PC-3 (cell line): ENCODE measurements around the gene ZNF146. TPM values are rescaled to one million over a fixed set of nuclear protein-coding genes. Genes with fewer than 3 reads are reported as not detected.

Experiments
- ATAC-seq: fragments of 200-7000 bp; cut with Tn5 transposase; 2 replicates; pipeline ENCODE4 v1.9.1; 2020; ENCODE audit warnings: mild to moderate bottlenecking, moderate library complexity
- BruUV-seq: library from RNA; stranded (reverse); fragments of 400-500 nt; replicated peaks from 2 replicates; lab custom pipeline; 2021; lab: Mats Ljungman, UMichigan
- CTCF ChIA-PET: fragments of 300-600 bp; sonication (Branson Sonifier 250); formaldehyde crosslinking; loops from one replicate; lab custom pipeline; 2022; ENCODE audit warnings: antibody characterized with exemption; lab: Charles Lee
- POLR2A ChIA-PET: fragments of 300-600 bp; sonication (Branson Sonifier 250); formaldehyde crosslinking; loops from one replicate; lab custom pipeline; 2022; ENCODE audit warnings: antibody characterized with exemption; ENCODE audit not compliant: unreplicated experiment; lab: Charles Lee
- DNase-seq: peaks from one replicate; pipeline ENCODE4 v3.0.0-alpha.2; 2015
- H2AFZ ChIP-seq: fragments of 300-600 bp; sonication (generic); 2 replicates; pipeline ENCODE4 v1.6.0; 2016; ENCODE audit warnings: antibody characterized with exemption, low read length
- H3F3A ChIP-seq: fragments of 300-600 bp; sonication (generic); one replicate; pipeline ENCODE4 v1.6.0; 2017; ENCODE audit warnings: antibody characterized with exemption, low read length, control low read depth, mild to moderate bottlenecking; ENCODE audit not compliant: unreplicated experiment
- H3K27ac ChIP-seq: fragments of 300-600 bp; sonication (generic); 2 replicates; pipeline ENCODE4 v1.5.1; 2016; ENCODE audit warnings: mild to moderate bottlenecking, low read length
- H3K27me3 ChIP-seq: fragments of 300-600 bp; sonication (generic); 2 replicates; pipeline ENCODE4 v1.6.1; 2016; ENCODE audit warnings: low read length, mixed read lengths
- H3K36me3 ChIP-seq: fragments of 300-600 bp; sonication (generic); 2 replicates; pipeline ENCODE4 v1.6.1; 2016; ENCODE audit warnings: low read depth, mixed run types, low read length, mixed read lengths
- H3K4me1 ChIP-seq: fragments of 300-600 bp; sonication (generic); 2 replicates; pipeline ENCODE4 v1.5.1; 2016; ENCODE audit warnings: low read length; ENCODE audit not compliant: insufficient read depth
- H3K4me2 ChIP-seq: fragments of 300-600 bp; sonication (generic); 2 replicates; pipeline ENCODE4 v1.6.0; 2016; ENCODE audit warnings: low read length
- H3K4me3 ChIP-seq: fragments of 300-600 bp; sonication (generic); 2 replicates; pipeline ENCODE4 v1.5.1; 2016; ENCODE audit warnings: mild to moderate bottlenecking, low read length, mixed read lengths
- H3K79me2 ChIP-seq: fragments of 300-600 bp; sonication (generic); 2 replicates; pipeline ENCODE4 v1.6.1; 2017; ENCODE audit warnings: low read length, mixed read lengths
- H3K9ac ChIP-seq: fragments of 300-600 bp; sonication (generic); 2 replicates; pipeline ENCODE4 v1.6.0; 2016; ENCODE audit warnings: mild to moderate bottlenecking, low read length
- H3K9me2 ChIP-seq: fragments of 300-600 bp; sonication (generic); replicated peaks from 2 replicates; pipeline ENCODE4 v1.6.1; 2016; ENCODE audit warnings: mixed run types, low read length, mixed read lengths
- H3K9me3 ChIP-seq: fragments of 300-600 bp; sonication (generic); 2 replicates; pipeline ENCODE4 v1.6.1; 2016; ENCODE audit warnings: low read length, mixed read lengths
- H4K20me1 ChIP-seq: fragments of 300-600 bp; sonication (generic); 2 replicates; pipeline ENCODE4 v1.6.1; 2016; ENCODE audit warnings: low read length, mixed read lengths
- EZH2 ChIP-seq: fragments of 300-600 bp; sonication (generic); IDR thresholded peaks from one replicate; pipeline ENCODE4 v1.6.1; 2017; ENCODE audit warnings: antibody characterized with exemption, mild to moderate bottlenecking, low read length; ENCODE audit not compliant: unreplicated experiment
- EZH2phosphoT487 ChIP-seq: fragments of 300-600 bp; sonication (generic); IDR thresholded peaks from 2 replicates; pipeline ENCODE4 v1.6.1; 2018; ENCODE audit warnings: mild to moderate bottlenecking, antibody characterized with exemption, low read length, borderline replicate concordance
- intact Hi-C: fragments of 100-400 bp; cut with micrococcal nuclease; formaldehyde crosslinking; loops from 2 replicates; pipeline ENCODE4 v1.9.0; 2023
- total RNA-seq: library from RNA; depleted of rRNA; stranded (reverse); fragments of >200 nt; gene quantifications from 2 replicates; pipeline ENCODE4 v1.2.3, GENCODE V29; 2014
- TF ChIP-seq, protein P1 (sequence below): fragments of 300-600 bp; sonication (generic); conservative IDR thresholded peaks from 2 replicates; pipeline ENCODE4 v1.5.1; 2017; ENCODE audit warnings: antibody characterized with exemption, low read depth, mild to moderate bottlenecking, low read length

The ZNF146 gene
- total RNA-seq, 1 experiment from 2014 or later = 78.4 TPM

DNA sequence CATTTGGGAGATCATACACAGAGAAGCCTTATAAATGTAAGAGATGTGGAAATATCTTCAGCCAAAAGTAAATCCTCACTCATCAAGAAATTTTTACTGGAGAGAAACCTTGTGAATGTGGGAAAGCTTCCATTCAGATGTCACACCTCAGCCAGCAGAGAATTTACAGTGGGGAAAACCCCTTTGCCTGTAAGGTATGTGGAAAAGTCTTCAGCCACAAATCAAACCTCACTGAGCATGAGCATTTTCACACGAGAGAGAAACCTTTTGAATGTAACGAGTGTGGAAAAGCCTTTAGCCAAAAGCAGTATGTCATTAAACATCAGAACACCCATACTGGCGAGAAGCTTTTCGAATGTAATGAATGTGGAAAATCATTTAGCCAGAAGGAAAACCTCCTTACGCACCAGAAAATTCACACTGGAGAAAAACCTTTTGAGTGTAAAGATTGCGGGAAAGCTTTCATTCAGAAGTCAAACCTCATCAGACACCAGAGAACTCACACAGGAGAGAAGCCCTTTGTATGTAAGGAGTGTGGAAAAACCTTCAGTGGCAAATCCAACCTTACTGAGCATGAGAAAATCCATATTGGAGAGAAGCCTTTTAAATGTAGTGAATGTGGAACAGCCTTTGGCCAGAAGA lies 21.5 kb downstream of the ZNF146 start:
- BruUV-seq = no TSS peak
- Histone ChIP-seq H3K4me2 (no peak overlapping the region), H3K4me1 (no peaks in the 10 kb centered on the region), H3K9ac (no peak overlapping the region), H3K9me3 (no peaks in the 10 kb centered on the region), H3K4me3 (no peak overlapping the region; the same call in 1 of the 2 replicates), H3K27ac (no peak overlapping the region), H4K20me1 (no peaks in the 10 kb centered on the region), H2AFZ (no peak overlapping the region), H3K27me3 (no peaks in the 10 kb centered on the region), H3K9me2 (no peaks in the 10 kb centered on the region), H3K36me3 (peaks cover 65% of the 10 kb centered on the region), H3F3A (no peaks in the 10 kb centered on the region), H3K79me2 (no peaks in the 10 kb centered on the region)
- intact Hi-C loops = no loop called here
- DNase-seq (no peak), ATAC-seq (no peak)
- CTCF ChIA-PET = no interaction called here
- POLR2A ChIA-PET = no interaction called here
- TF ChIP-seq, protein P1, sequence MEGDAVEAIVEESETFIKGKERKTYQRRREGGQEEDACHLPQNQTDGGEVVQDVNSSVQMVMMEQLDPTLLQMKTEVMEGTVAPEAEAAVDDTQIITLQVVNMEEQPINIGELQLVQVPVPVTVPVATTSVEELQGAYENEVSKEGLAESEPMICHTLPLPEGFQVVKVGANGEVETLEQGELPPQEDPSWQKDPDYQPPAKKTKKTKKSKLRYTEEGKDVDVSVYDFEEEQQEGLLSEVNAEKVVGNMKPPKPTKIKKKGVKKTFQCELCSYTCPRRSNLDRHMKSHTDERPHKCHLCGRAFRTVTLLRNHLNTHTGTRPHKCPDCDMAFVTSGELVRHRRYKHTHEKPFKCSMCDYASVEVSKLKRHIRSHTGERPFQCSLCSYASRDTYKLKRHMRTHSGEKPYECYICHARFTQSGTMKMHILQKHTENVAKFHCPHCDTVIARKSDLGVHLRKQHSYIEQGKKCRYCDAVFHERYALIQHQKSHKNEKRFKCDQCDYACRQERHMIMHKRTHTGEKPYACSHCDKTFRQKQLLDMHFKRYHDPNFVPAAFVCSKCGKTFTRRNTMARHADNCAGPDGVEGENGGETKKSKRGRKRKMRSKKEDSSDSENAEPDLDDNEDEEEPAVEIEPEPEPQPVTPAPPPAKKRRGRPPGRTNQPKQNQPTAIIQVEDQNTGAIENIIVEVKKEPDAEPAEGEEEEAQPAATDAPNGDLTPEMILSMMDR = no peak
- TF ChIP-seq EZH2phosphoT487 = no peak
- no peak for TF ChIP-seq EZH2

DNA sequence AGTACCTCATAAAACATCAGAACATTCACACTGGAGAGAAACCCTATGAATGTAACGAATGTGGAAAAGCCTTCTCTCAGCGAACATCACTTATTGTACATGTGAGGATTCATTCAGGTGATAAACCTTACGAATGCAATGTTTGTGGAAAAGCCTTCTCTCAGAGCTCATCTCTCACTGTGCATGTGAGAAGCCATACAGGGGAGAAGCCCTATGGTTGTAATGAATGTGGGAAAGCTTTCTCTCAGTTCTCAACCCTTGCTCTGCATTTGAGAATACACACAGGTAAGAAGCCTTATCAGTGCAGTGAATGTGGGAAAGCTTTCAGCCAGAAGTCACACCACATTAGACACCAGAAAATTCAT lies 22.0 kb downstream of the ZNF146 start:
- TF ChIP-seq EZH2 (no peak), EZH2phosphoT487 (no peak)
- TF ChIP-seq, protein P1 = no peak
- Histone ChIP-seq H3K27ac (no peak overlapping the region), H3K79me2 (no peaks in the 10 kb centered on the region), H3K4me2 (no peak overlapping the region), H3F3A (no peaks in the 10 kb centered on the region), H3K4me1 (no peaks in the 10 kb centered on the region), H3K9ac (no peak overlapping the region), H3K4me3 (no peak overlapping the region), H3K9me3 (no peaks in the 10 kb centered on the region), H4K20me1 (no peaks in the 10 kb centered on the region), H3K27me3 (no peaks in the 10 kb centered on the region), H3K36me3 (peaks cover 61% of the 10 kb centered on the region), H2AFZ (no peak overlapping the region), H3K9me2 (no peaks in the 10 kb centered on the region)
- ChIA-PET CTCF (no interaction called here), POLR2A (no interaction called here)
- ATAC-seq (no peak), DNase-seq (no peak)
- BruUV-seq = no TSS peak
- intact Hi-C loops = no loop called here

- ChIA-PET POLR2A (no interaction called here), CTCF (no interaction called here)
- H3K4me1 ChIP-seq = no peaks in the 10 kb centered on the region
- no peak overlapping the region for H3K27ac ChIP-seq
- DNase-seq (no peak), ATAC-seq (no peak)
- BruUV-seq = no TSS peak
- no peaks in the 10 kb centered on the region for H3K9me2 ChIP-seq
- H3F3A ChIP-seq = no peaks in the 10 kb centered on the region
- H3K36me3 ChIP-seq = peaks cover under 1% of the 10 kb centered on the region; the same call in 1 of the 2 replicates
- H3K4me2 ChIP-seq = no peak overlapping the region
- H3K4me3 ChIP-seq = no peak overlapping the region
- TF ChIP-seq EZH2phosphoT487 = no peak
- TF ChIP-seq, protein P1 = no peak
- TF ChIP-seq EZH2 = no peak
- no peaks in the 10 kb centered on the region for H4K20me1 ChIP-seq
- H3K9ac ChIP-seq = no peak overlapping the region
- no peaks in the 10 kb centered on the region for H3K9me3 ChIP-seq
- H3K79me2 ChIP-seq = no peaks in the 10 kb centered on the region
- H3K27me3 ChIP-seq = no peaks in the 10 kb centered on the region
- intact Hi-C loops = no loop called here
- no peak overlapping the region for H2AFZ ChIP-seq
Observed at GRCh38 chr19:36244066-36244465, 29.2 kb downstream of the ZNF146 start.
